Parietal lobe (tissue), 2 donors: ENCODE measurements around the gene CTAG1A. TPM values are rescaled to one million over a fixed set of nuclear protein-coding genes. Genes with fewer than 3 reads are reported as not detected.

Source experiments
- small RNA-seq: library from RNA; depleted of rRNA; stranded (forward); fragments of <200 nt; gene quantifications from one replicate; pipeline ENCODE3, GENCODE V24; 2014; ENCODE audit warnings: low replicate concordance
- total RNA-seq: library from RNA; depleted of rRNA; stranded (reverse); fragments of >200 nt; gene quantifications from one replicate; pipeline ENCODE4 v1.2.3, GENCODE V29; 2014

The CTAG1A gene
- not detected for total RNA-seq

DNA sequence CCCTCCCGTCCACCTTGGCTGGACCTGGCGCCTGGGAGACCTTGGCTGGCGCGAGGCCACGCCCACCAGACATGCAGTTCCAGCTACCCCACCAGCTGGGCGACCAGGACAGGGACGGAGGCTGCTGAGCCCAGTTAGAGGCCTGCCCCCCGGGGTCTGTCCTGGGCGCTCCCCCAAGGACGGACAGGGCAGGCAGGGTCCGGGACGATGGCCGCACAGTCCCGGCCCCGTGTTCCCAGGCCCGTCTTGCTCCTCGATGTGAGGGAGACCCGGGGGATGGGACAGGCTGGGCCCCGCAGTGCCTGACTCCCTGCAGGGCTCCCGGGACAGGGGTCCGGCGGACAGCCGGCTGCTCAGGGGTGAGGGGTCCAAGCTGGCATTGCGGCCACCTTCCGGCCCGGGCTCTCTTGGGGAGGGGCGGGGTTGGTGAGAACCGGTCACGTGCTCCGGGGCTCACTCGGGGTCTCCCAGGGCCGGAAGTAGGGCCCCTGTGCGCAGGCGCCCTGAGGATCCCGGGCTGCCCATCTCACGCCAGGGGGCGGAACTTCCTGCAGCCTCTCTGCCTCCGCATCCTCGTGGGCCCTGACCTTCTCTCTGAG lies at the start of gene CTAG1A:
Gene CTAG1A (plus strand): TSS at position 549 of the 599 bp plus-strand sequence. CDS start 74 bp downstream, outside the sequence.

DNA sequence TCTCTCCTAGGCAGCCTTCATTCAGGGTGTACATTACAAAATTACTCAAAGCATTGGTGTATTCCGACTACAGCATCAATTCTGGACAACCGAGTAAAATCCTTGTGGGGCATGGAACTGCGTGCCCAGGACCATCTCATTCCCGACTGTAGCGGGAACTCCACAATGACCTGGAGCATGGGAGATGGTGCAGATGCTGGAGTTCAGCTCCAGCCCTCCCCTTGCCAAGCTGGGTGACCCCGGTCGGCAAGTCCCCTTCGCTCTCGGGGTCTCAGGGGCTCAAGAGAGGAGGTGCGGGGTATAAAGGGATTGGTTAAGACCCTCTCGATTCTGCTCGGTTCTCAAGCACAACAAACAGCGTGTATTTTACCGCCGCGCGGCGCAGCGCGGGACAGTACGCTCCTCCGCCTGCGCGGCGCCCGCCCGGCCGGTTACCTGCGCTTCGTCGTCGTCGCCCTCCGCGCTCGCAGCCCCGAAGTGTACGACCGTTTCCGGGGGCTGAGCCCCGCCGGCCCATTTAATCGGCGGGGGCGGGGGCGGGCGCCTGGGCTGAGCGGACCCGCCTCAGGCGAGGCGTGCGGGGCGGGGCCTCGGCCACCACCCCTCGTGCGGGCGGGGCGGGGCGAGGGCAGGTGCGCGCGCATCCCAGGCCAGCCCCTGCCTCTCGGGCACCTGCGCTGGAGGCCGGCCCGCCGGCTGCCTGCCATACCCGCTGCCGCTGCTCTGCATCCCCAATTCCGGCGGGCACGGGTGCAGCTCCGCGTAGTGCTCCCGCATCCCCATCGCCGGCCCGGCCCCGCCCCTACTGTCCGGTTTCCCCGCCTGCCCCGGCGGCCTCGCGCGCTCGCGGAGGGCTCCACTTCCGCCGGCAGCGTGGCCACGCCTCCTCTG lies 38.3 kb upstream of the CTAG1A start, which contains the start of gene G6PD:
Gene G6PD (minus strand): TSS at position 493 of the 891 bp plus-strand sequence. CDS start 691 bp downstream, outside the sequence.

DNA sequence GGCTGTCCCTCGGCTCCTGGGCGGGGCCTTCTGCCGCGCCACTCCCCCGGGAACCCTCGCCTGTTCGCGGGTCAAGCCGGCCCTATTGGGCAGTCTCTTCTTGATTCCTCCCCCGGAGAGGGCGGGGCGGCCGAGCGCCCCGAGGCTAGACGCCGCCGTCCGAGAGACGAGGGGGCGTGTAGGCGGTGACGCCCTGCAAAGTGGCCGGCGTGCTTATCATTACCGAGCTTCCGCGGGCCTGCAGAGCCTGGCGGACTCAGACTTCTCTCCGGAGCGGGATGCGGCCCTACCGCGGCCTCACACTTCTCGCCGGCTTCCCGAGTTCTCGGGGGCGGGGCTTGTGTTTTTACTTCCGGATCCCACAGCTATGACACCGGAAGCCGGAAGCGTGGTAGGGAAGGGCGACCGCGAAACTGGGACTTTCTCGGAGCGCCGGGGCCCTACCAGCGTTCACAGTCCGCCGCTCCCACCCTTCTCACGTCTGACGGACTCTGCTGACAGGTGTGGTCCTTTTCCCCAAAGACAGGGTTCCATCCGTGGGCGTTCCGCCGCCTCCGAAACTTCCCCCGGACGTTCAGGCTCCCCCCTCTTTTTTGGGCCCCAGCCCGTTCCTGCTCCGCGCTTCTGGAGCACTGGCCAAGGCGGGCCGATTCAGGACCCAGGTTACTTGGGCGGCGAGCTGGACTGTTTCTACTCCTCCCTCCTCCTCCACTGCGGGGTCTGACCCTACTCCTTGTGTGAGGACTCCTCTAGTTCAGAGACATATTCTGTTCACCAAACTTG lies 37.5 kb upstream of the CTAG1A start, which contains the start of gene IKBKG:
Gene IKBKG (plus strand): TSS at position 376 of the 783 bp plus-strand sequence. CDS start 4,383 bp downstream, outside the sequence.

DNA sequence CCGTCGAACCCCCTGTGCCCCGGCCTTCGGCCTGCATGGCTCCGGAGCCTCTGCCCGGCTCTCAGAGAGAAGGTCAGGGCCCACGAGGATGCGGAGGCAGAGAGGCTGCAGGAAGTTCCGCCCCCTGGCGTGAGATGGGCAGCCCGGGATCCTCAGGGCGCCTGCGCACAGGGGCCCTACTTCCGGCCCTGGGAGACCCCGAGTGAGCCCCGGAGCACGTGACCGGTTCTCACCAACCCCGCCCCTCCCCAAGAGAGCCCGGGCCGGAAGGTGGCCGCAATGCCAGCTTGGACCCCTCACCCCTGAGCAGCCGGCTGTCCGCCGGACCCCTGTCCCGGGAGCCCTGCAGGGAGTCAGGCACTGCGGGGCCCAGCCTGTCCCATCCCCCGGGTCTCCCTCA lies 34.2 kb downstream of the CTAG1A start, which contains the start of gene CTAG1B:
Gene CTAG1B (minus strand): TSS at position 101 of the 400 bp plus-strand sequence. CDS start 64 bp downstream, at position 37.

Small RNA genes lying within 50 kb of the gene (small RNA-seq; reads per million reads assigned to genes)
- gene AC244090.1: not detected
- not detected for gene AC244107.2

Other genes starting within 250 kb of the CTAG1A start
- 148 TPM for gene FLNA, start 210.5 kb upstream of the CTAG1A start, total RNA-seq
- gene EMD, start 205.8 kb upstream of the CTAG1A start, total RNA-seq: 17.8 TPM
- 2,083 TPM for gene RPL10, start 186.8 kb upstream of the CTAG1A start, total RNA-seq
- 5.6 TPM for gene DNASE1L1, start 175.9 kb upstream of the CTAG1A start, total RNA-seq
- gene TAFAZZIN, start 173.6 kb upstream of the CTAG1A start, total RNA-seq: 25.7 TPM
- gene ATP6AP1, start 156.5 kb upstream of the CTAG1A start, total RNA-seq: 55.7 TPM
- gene GDI1, start 148.0 kb upstream of the CTAG1A start, total RNA-seq: 301 TPM
- 31.6 TPM for gene FAM50A, start 141.0 kb upstream of the CTAG1A start, total RNA-seq
- 53.2 TPM for gene PLXNA3, start 126.9 kb upstream of the CTAG1A start, total RNA-seq
- gene LAGE3, start 105.9 kb upstream of the CTAG1A start, total RNA-seq: 9.4 TPM
- gene UBL4A, start 98.5 kb upstream of the CTAG1A start, total RNA-seq: 37.9 TPM
- gene SLC10A3, start 94.5 kb upstream of the CTAG1A start, total RNA-seq: 2.8 TPM
- 13.8 TPM for gene FAM3A, start 68.9 kb upstream of the CTAG1A start, total RNA-seq
- gene G6PD, start 38.3 kb upstream of the CTAG1A start, total RNA-seq: 32.9 TPM
- 5.9 TPM for gene IKBKG, start 37.5 kb upstream of the CTAG1A start, total RNA-seq
- gene CTAG1B, start 34.1 kb downstream of the CTAG1A start, total RNA-seq: not detected
- not detected for gene CTAG2, start 68.4 kb downstream of the CTAG1A start, total RNA-seq
- gene GAB3, start 165.9 kb downstream of the CTAG1A start, total RNA-seq: 0.94 TPM
- 29.7 TPM for gene DKC1, start 177.7 kb downstream of the CTAG1A start, total RNA-seq
- 25.7 TPM for gene MPP1, start 220.4 kb downstream of the CTAG1A start, total RNA-seq
- gene SMIM9, start 249.5 kb downstream of the CTAG1A start, total RNA-seq: not detected